ENCODE results near the gene TPI1. TPM values are rescaled to one million over a fixed set of nuclear protein-coding genes. Genes with fewer than 3 reads are reported as not detected.

The TPI1 gene
- 504 and 543 TPM in 2 replicates for total RNA-seq

GRCh38 chr12:6867413-6868210 lies at the start of gene TPI1:
TPI1 (plus strand) TSS chr12:6867531; CDS start chr12:6867567, 36 bp downstream.

GRCh38 chr12:6821591-6822425 lies 45.5 kb upstream of the TPI1 start, which contains the start of gene GPR162:
GPR162 (plus strand) TSS chr12:6821821; CDS start chr12:6823899, 2,078 bp downstream.

DNA sequence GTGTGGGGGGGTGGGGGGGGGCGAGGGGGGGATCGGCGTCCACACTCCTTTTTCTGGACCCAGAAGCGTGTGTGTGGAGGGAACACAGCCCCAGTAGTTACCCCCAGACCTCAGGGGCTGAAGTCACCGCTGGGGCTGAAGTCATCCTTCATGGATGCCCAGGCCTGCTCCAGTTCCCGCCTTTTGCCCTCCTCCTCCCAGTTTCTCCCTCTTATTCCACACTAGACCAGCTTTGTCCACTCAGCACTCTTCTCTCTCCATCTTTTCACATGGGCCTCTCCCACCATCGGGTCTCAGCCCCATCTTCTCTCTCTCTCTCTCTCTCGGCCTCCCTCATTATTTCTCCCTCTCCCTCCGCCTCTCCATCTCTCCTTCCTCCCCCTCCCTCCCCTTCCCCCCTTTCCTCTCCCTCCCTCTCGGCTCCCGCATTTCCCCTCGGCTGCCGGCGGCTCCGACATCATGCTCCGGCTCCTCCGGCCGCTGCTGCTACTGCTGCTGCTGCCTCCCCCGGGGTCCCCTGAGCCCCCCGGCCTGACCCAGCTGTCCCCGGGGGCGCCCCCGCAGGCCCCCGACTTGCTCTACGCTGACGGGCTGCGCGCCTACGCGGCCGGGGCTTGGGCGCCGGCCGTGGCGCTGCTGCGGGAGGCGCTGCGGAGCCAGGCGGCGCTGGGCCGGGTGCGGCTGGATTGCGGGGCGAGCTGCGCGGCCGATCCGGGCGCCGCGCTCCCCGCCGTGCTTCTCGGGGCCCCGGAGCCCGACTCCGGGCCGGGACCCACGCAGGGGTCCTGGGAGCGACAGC lies 39.1 kb upstream of the TPI1 start, which contains the start of gene P3H3:
Gene P3H3 (plus strand): TSS at position 426 of the 799 bp plus-strand sequence. CDS start 34 bp downstream, at position 460.

GRCh38 chr12:6840761-6841515 lies 26.4 kb upstream of the TPI1 start, which contains the start of gene GNB3:
GNB3 (plus strand) TSS chr12:6840925; CDS start chr12:6841288, 363 bp downstream.

DNA sequence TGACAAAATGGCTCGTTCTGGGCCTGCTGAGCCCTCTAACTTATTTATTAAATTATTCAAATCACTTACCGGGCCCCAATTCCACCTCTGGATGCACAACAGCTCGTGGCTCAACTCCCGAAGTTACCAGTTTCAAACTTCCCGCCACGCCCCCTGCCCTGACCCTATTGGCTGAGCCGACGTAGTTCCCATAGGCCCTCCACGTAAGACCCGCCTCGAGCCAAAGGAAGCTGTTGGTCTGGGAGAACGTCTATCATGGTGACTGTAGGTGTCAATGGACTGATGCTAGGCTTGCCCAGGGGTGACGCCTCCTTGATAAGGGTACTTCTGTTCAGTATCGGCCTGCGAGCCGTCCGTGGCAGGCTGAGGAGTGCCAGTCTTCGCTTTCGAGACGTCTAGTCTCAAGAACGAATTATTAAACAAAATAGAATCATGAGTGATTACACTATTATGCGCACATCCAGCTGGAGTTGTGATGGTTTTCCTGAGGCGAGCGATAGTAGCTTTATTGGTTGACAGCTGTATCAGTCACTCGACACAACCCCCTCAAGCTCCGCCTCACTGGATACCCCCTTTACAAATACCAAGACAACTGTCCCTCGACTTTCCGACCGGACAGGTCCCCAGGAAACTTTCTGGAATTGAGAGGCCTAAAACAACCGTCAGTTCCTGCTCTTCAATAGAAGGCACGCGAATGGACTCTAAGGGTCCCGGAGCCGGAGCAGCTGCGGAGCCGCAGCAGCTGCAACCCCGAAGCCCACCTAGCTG lies 16.0 kb upstream of the TPI1 start, which contains the start of gene CDCA3:
Gene CDCA3 (minus strand): TSS at position 134 of the 768 bp plus-strand sequence. CDS start 334 bp downstream, outside the sequence.

DNA sequence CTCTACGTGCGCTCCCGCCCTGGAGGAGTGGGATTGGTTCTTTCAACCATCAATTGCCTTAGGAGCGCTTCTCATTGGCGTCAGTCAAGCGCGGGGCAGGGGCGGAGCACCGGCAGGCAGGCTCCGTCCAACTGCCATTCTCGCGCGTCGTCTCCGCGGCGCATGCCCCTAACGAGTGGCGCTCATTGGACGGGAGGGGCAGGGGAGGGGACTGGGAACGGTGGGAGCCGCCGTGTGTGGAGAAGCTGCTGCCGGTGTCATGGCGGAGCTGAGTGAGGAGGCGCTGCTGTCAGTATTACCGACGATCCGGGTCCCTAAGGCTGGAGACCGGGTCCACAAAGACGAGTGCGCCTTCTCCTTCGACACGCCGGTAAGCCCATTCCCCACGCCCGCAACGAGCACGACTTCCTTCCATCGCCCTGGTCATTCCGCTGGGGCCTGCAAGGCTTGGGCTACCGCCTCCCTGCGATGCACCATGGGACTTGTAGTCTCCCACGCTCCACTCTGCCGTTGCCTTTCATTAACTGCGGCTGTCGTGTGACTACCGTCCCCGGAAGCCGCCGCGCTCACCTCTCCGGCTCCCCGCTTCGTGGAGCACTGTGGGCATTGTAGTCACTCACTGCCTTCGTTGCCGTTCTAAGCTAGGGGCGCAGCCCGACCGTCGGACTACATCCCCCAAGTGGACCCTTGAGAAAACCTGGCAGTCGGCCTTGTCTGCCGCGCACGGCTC lies 15.2 kb upstream of the TPI1 start, which contains the start of gene USP5:
Gene USP5 (plus strand): TSS at position 230 of the 730 bp plus-strand sequence. CDS start 30 bp downstream, at position 260.

GRCh38 chr12:6873094-6874014 lies 6.0 kb downstream of the TPI1 start, which contains the start of gene SPSB2:
SPSB2 (minus strand) TSS chr12:6873303; CDS start chr12:6872901, 402 bp downstream.

DNA sequence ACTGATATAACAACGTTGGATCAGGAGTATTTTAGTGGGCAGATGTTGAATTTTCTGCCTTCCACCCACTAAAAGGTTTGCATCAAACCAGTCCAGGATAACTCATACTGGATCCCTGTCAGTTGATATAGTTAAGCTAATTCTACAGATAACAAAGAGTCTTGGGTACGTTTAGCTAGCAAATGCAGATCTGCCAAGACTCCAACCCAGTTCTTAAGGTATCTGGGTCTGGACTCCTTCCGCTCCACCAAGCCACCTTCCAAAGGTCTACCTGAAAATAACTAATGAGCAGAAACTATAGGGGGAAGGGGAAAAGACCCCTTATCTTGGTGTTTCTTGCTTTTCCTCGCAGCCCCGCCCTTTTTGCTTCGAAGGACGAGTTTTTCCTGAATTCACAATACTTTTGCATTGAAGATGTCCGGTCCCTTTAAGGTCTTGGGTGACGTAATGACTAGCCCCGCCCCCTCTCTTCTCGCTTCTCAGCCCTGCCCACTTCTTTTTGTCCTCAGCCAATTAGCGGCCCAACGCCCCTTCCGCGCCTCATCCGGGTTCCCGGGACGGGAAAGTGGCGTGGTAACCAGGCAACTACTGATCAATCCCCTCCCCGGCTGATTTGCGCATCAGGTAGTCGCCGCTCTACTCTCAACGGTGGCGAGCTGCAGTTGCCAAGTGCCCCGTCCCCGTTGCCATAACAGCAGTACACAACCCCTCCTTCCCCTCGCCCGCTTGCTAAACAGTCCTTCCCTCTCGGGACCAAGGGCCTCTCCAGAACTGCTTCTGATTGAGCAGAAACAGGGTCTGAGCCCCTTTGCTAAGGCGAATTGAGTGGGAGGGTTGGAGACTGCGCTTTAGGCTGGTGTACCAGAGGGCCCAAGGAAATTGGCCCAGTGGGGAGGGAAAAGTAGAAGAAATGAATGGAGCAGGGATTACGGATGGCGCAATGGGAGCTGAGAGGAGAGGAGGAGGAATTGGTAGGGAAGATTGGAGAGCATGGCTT lies 37.2 kb downstream of the TPI1 start, which contains the start of gene LRRC23:
Gene LRRC23 (plus strand): TSS at position 543 of the 997 bp plus-strand sequence. CDS start 812 bp downstream, outside the sequence.

GRCh38 chr12:6914246-6914946 lies 47.1 kb downstream of the TPI1 start, which contains the start of gene ENO2:
ENO2 (plus strand) TSS chr12:6914580; CDS start chr12:6915833, 1,253 bp downstream.

Other genes with a start within 250 kb of the TPI1 start
- 0.12 TPM in 1 of 2 replicates, not detected in the other for gene LPAR5, start 231.6 kb upstream of the TPI1 start, total RNA-seq
- 0.16 TPM in 1 of 2 replicates, not detected in the other for gene ACRBP, start 220.1 kb upstream of the TPI1 start, total RNA-seq
- 36.5 and 40.1 TPM in 2 replicates for gene ING4, start 204.4 kb upstream of the TPI1 start, total RNA-seq
- 27.1 and 30.8 TPM in 2 replicates for gene ZNF384, start 178.2 kb upstream of the TPI1 start, total RNA-seq
- gene PIANP, start 166.7 kb upstream of the TPI1 start, total RNA-seq = 0.24 and 2.1 TPM in 2 replicates
- gene COPS7A, start 143.5 kb upstream of the TPI1 start, total RNA-seq = 98.8 and 101 TPM in 2 replicates
- gene MLF2, start 114.4 kb upstream of the TPI1 start, total RNA-seq = 171 and 183 TPM in 2 replicates
- gene PTMS, start 101.2 kb upstream of the TPI1 start, total RNA-seq = 84.2 and 108 TPM in 2 replicates
- gene LAG3, start 95.0 kb upstream of the TPI1 start, total RNA-seq = 0.16 and 0.61 TPM in 2 replicates
- gene CD4, start 78.0 kb upstream of the TPI1 start, total RNA-seq = 1.7 and 3.2 TPM in 2 replicates
- 4.6 and 7.3 TPM in 2 replicates for gene GPR162, start 45.7 kb upstream of the TPI1 start, total RNA-seq
- 72.1 and 81.9 TPM in 2 replicates for gene P3H3, start 39.1 kb upstream of the TPI1 start, total RNA-seq
- 1.9 and 5.8 TPM in 2 replicates for gene GNB3, start 26.6 kb upstream of the TPI1 start, total RNA-seq
- gene CDCA3, start 16.2 kb upstream of the TPI1 start, total RNA-seq = 1.5 and 3.3 TPM in 2 replicates
- 87.1 and 94.1 TPM in 2 replicates for gene USP5, start 15.4 kb upstream of the TPI1 start, total RNA-seq
- 10.4 and 11.8 TPM in 2 replicates for gene SPSB2, start 5.8 kb downstream of the TPI1 start, total RNA-seq
- gene LRRC23, start 37.3 kb downstream of the TPI1 start, total RNA-seq = 6.9 and 8.9 TPM in 2 replicates
- 8.0 and 11.4 TPM in 2 replicates for gene ENO2, start 47.0 kb downstream of the TPI1 start, total RNA-seq
- 19.8 TPM in 2 replicates for gene ATN1, start 60.4 kb downstream of the TPI1 start, total RNA-seq
- not detected in 2 replicates for gene RNU7-1, start 76.3 kb downstream of the TPI1 start, total RNA-seq
- gene C12orf57, start 76.5 kb downstream of the TPI1 start, total RNA-seq = 65.3 and 67.2 TPM in 2 replicates
- gene PTPN6, start 83.8 kb downstream of the TPI1 start, total RNA-seq = 0.61 and 0.65 TPM in 2 replicates
- gene PHB2, start 103.1 kb downstream of the TPI1 start, total RNA-seq = 167 and 182 TPM in 2 replicates
- 21.4 and 22.2 TPM in 2 replicates for gene EMG1, start 103.4 kb downstream of the TPI1 start, total RNA-seq
- gene LPCAT3, start 150.9 kb downstream of the TPI1 start, total RNA-seq = 29.2 and 33.6 TPM in 2 replicates
- 222 and 306 TPM in 2 replicates for gene C1S, start 193.2 kb downstream of the TPI1 start, total RNA-seq
- gene C1R, start 224.9 kb downstream of the TPI1 start, total RNA-seq = 363 and 481 TPM in 2 replicates
- 77.5 and 91.4 TPM in 2 replicates for gene C1RL, start 241.7 kb downstream of the TPI1 start, total RNA-seq

Measured in hair follicle dermal papilla cell (primary cell).